ENCODE results near the gene XRCC6.
"Not testable (repeated sequence)": the region's sequence is repeated elsewhere in the genome, so short reads cannot be mapped to it uniquely, and the experiment has no call there.

Gene XRCC6

DNA sequence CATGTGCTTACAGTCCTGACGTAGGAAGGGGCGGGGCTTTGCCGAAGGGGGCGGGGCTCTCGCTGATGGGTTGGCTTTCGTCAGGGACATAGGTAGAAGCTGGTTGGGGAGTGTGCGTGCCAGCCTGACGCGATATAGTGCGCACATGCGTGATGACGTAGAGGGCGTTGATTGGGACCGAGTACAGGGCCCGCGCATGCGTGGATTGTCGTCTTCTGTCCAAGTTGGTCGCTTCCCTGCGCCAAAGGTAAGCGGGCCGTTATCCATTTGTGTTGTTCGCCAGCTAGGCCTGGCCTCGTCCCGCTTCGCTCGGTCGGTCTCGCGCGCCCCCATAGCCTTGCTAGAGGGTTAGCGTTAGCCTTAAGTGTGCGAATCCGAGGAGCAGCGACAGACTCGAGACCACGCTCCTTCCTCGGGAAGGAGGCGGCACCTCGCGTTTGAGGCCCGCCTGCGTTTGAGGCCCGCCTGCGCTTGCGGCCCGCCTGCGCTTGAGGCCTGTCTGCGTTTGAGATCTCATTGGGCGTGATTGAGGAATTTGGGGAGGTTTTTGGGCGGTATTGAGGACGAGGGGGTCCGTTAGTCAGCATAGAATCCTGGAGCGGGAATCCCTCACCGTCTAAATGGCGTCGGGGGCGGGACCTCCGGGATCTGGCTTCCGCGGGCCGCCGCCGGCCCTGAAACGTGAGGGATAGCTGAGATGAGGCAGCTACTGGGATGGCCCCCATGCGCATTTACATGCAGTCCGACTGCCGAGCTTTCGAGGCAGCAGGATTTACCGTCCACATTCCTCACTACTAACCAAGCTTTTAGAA is at the start of gene XRCC6:
Gene XRCC6, plus strand, starts transcription at position 197 of the 812 bp plus-strand sequence. CDS start 710 bp downstream, outside the sequence.
- peak; percentile 96 for DNase-seq (ENCODE audit: low spot score)

DNA sequence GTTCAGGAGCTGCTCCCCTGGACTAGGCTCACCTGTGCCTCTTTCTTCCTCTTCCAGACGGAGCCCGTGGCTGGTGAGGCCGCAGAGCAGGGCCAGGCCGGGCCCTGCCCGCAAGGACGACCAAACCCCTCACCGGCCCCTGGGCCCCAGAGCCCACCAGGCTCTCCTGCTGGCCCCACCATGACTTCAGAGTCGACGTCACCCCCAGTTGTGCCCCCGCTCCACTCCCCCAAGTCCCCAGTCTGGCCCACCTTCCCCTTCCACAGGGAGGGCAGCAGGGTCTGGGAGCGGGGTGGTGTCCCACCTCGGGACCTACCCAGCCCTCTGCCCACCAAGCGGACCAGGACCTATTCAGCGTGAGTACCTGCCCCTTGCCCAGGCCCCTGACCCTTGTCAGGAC is 49.3 kb upstream of the XRCC6 start:
- DNase-seq (ENCODE audit: low spot score): no peak

DNA sequence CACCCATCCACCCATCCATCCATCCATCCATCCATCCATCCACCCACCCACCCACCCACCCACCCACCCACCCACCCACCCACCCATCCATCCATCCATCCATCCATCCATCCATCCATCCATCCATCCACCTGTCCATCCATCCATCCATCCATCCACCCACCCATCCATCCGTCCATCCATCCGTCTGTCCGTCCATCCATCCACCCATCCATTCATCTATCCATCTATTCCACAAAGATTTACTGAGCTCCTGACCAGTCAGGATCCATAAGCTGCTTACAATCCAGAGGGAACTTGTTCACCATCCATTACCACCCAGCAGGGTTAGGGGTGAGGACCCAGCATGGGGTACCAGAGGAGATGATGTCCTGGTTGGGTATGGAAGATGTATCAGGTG is 48.8 kb upstream of the XRCC6 start:
- DNase-seq (ENCODE audit: low spot score): not testable (repeated sequence)

DNA sequence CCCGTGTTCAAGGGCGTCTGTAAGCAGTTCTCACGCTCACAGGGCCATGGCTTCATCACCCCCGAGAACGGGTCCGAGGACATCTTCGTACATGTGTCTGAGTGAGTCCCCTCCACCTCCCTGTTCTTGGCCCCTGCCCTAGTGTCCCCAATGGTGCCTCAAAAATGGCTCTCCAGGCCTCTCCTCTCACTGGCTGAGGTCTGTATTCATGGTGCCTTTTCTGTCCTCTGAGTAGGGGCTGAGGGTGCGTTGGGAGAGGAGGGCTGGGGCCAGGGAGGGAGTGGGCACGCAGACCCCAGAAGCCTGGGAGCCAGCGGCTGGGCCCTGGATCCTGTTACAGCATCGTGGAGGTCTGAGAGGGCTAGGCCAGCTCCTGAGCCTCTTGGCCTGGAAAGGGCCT is 47.4 kb upstream of the XRCC6 start:
- no peak for DNase-seq (ENCODE audit: low spot score)

DNA sequence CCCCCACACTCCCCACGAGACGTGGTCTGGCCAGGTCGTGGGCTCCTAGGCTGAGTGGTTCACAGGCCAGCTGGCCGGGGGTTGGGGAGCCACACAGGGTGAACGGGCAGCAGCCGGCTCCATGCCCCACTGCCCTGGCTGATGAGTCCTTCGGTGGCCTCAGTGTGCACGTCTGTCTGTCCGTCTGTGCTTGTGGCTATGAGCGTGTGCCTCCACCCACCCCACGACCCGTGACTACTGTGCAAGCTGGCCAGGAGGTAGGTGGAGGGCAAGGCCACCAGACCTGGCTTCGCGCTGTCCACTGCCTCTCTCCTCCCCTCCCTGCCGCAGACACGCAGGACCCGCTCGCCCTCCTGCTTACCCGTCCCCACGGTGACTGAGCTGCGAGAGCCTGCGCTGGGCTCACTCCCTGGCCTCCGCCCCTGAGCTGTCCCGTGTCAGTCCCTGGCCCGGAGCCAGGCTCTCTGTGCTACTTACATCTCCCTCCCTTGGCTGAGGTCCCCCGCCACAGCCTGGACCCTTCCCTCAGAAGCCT is 46.2 kb upstream of the XRCC6 start:
- DNase-seq (ENCODE audit: low spot score): no peak

DNA sequence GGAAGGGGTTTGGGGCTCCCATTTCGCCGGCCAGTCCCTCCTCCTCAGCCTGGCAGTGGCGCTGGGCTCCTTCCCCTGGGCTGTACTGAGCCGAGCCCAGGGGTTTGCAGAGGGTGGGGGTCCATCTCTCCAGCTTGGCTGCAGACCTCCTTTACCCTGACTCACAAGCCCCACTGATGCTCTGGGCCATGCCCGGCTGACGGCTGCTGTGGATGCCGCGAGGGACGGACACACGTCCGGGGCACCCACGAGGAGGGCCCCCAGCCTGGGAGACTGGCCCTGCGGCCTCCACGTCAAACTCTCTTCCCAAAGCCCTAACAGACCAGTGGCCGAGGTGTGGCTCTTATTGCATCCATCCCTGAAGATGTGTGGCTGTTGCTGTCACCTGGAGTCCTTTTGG is 45.6 kb upstream of the XRCC6 start:
- no peak for DNase-seq (ENCODE audit: low spot score)

DNA sequence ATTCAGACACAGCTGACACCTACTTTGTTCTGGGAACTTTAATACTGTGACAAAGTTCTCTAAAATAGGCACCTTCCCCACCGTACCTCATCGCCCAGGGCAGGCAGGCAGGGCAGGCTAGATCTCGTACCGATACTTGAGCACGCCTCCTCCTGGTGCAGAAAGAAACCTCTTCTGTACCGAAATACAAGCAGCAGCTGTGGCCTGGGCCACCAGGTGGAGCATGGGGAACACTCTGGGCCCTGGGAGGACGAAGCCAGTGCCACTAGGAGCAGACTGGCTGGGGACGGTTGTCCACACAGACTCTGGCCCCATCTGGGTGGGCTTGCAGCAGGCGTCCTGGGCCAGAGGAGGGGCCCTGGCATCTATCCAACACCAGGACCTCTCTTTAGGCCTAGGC is 44.2 kb upstream of the XRCC6 start:
- DNase-seq (ENCODE audit: low spot score): peak; percentile 80

DNA sequence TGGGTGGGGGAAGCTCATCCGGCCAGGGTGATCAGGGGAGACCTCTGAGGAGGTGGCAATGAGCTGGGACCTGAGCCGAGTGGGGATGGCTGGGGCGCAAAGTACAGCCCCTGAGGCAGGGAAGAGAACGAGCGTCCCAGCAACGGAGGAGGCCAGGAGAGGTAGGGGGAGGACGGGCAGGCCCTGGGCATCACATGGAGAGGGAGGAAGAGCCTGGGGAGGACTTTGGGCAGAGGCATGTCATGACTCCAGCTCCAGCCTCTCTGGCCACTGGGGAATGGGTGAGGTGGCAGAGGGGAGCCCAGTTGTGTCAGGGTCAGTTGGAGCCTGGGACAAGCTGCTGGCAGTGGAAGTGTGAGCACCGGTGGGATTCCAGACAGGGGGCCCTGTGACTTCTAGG is 43.0 kb upstream of the XRCC6 start:
- DNase-seq (ENCODE audit: low spot score): no peak

DNA sequence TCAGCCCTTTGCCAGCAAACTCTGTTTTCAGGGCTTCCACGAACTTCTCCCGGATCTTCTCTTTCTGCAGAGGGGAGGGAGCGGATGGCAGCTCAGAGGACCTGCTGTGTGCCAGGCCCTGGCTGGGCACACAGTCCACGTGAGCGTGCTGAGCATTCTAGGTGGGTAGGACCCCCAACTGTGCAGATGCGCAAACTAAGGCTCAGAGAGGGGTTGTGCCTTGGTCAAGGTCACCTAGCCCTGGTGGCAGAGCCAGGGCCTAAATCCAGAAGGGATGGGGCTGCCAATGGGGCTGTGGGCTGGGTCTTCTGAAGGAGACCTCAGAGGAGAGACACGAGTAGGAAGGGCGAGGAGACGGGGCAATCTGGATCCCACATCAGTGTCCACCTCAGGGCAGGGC is 42.3 kb upstream of the XRCC6 start:
- no peak for DNase-seq (ENCODE audit: low spot score)

DNA sequence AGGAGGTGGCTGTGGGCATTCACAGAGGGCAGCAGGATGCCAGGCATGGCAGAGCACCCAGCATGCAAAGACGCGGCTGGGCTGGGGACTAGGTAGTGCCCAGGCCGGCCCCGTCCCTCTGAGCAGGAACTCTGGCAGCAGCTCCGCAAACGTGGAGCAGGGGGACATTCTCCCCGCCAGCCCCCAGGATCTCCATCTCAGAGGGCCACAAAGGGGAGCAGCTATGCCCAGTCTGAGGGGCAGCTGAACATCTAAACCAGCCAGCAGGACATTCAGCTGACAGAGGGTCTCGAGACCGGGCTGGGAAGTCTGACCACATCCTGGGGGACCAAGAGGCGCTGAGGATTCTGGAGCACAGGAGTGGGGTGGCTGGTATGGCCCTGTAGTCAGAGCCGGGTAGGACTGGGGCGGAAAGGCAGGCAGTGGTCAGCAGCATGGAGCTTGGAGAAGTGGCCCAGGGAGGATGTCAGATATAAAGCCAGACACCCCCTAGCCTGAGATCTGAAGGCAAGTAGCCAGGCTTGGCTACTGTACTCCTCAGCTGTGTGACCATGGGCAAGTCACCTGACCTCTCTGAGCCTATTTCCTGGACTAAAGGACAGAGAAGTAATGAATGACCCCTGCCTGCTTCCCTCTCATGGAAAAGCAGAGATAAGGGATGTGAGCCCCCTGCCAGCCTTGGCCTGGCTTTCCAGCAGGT is 41.6 kb upstream of the XRCC6 start:
- DNase-seq (ENCODE audit: low spot score): no peak

DNA sequence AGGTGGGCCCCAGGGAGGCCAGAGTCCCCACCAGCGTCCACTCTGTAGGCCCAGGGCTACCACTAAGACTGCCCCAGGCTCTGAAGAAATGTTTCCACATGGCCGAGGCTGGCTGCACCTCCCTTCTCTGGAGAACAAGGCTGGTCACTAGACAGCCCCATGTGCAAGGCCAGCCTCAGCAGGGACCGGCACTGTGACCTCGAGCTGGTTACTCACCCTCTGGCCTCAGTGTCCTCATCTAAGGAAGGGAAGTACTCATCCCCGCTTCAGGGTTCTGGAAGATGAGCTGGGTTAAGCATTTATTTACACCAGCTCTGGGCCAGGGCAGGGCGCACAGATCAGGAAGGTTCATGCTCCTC is 41.1 kb upstream of the XRCC6 start:
- DNase-seq (ENCODE audit: low spot score): no peak

DNA sequence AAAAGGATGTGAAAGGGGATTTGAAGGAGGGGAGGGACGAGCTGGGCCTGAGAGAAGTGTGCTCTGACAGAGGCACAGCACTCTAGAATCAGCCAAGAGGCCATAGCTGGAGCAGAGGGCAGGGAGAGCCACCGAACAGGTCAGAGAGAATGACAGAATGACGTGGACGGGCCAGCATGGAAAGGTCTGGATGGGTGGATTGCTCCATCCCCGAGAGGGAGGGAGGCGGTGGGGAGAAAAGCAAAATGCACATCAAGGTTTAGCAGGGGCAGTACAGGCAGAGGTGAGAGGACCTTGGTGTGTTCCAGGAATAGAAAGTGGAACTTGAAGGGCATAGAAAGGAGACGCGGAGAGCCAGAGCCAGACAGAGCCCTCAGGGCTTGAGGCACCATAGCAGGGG is 38.4 kb upstream of the XRCC6 start:
- DNase-seq (ENCODE audit: low spot score): no peak

DNA sequence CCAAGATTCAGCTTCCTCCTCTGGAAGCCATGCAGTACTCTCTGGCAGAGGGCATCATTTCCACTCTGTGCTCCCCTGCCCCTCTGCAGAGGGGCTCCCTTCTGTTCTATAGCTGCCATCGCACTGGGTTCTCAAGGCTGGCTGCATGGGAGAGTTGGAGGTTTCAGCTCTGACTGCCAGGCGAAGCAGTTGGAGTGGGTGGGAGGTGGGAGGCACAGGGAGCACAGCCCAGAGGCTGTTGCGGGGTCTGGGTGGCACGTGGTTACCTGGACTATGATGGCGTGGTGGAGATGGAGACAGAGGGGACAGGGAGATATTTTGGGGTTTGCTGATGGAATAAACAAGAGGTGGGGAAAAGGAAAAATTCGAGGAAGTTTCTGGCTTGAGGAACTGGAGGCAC is 36.2 kb upstream of the XRCC6 start:
- no peak for DNase-seq (ENCODE audit: low spot score)

DNA sequence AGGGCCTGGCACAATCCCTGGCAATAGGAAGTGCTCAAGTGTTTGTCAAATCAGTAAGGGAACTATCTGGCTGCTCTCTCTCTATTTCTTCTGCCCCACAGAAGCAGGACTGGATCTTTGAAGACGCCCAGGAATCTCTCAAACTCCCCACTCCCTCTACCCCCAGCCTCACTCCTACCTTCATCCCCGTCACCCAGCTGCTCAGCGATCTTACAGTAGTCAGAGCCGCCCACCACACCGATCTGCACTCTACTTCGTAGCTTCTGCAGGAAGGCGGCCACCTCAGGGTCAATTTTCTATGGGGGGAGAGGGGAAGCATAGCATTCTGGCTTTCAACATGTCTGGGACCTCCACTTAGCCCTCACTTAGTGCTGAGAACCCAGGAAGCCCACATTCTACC is 35.2 kb upstream of the XRCC6 start:
- no peak for DNase-seq (ENCODE audit: low spot score)

DNA sequence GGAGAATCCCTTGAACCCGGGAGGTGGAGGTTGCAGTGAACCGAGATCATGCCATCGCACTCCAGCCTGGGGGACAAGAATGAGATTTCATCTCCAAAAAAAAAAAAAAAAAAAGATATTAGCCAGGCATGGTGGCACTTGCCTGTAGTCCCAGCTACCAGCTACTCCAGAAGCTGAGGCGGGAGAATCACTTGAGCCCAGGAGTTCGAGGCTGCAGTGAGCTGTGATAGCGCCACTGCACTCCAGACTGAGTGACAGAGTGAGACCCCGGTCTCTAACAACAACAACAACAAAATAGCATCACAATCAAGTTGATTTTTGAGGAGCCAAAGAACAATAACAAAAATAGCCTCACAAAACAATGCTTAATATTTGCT is 33.8 kb upstream of the XRCC6 start:
- no peak for DNase-seq (ENCODE audit: low spot score)

DNA sequence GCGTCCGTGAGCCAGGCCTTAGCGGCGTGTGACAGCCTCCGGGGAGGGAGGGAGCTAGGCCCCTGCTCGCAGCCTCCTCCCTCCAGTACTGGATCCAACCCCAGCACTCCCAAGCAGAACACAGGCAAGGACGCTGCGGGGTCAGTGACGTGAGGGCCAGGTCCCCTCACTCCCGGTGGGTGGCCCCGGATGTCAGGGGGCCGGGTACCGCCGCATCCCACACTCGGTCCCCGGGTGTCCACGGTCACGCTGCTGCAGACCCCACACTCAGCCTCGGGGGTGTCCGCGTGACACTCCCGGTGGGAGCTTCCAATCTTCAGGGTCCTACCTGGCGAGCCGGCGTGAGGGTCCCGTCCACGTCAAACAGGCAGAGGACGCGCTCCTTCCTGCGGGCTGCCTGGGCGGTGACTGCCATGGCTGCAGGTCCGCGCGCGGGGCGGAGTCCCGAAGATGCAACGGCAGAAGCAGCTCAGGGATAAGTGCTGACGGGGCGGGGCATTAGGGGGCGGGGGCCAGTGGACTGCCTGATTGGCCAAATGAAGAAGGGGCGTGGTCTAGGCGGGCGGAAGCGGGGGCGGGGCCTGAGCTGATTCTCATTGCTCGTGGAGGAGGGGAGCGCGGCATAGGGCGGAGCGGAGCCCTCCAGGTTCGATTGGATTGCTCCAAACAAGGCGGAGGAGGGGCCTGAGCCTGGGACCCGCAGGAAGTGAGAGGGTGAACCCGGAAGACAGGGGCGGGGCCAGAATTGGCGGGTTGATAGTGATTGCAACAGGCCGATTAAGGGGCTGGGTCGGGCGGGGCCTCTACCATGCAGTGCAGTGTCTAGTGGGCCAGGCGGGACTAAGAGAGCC is 31.5 kb upstream of the XRCC6 start, which contains the start of gene PMM1:
Gene PMM1, minus strand, starts transcription at position 450 of the 851 bp plus-strand sequence. Its CDS starts 35 bp downstream, at position 415.
- DNase-seq (ENCODE audit: low spot score): peak; percentile 98

DNA sequence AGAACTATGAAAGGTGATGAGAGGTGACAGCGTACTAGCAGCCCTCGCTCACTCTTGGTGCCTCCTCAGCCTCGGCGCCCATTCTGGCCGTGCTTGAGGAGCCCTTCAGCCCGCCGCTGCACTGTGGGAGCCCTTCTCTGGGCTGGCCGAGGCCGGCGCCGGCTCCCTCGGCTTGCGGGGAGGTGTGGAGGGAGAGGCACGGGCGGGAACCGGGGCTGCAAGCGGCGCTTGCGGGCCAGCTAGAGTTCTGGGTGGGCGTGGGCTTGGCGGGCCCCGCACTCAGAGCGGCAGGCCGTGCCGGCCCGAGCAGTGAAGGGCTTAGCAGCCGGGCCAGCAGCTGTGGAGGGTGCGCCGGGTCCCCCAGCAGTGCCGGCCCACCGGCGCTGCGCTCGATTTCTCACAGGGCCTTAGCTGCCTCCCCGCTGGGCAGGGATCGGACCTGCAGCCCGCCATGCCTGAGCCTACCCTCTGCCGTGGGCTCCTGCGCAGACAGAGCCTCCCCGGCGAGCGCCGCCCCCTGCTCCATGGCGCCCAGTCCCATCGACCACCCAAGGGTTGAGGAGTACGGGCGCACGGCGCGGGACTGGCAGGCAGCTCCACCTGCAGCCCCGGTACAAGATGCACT is 27.6 kb upstream of the XRCC6 start:
- not testable (repeated sequence) for DNase-seq (ENCODE audit: low spot score)

DNA sequence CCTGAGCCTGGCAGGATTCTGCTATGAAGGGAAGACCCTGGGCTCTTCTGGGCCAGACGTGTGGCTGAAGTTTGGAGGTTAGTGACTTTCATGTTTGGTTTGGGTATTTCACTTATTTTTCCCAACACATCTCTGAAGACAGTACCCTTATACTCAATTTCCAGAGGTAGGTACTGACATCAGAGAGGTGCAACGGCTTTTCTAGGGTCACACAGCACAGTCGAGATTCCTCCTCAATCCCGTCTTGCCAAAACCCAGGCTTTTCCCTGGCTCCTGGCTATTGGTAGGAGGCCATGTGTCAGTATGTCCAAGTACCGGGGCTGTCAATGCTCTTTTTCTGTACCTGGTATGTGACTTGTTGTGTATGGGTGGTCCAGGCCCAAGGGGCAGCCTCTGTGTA is 25.4 kb upstream of the XRCC6 start:
- DNase-seq (ENCODE audit: low spot score): no peak

DNA sequence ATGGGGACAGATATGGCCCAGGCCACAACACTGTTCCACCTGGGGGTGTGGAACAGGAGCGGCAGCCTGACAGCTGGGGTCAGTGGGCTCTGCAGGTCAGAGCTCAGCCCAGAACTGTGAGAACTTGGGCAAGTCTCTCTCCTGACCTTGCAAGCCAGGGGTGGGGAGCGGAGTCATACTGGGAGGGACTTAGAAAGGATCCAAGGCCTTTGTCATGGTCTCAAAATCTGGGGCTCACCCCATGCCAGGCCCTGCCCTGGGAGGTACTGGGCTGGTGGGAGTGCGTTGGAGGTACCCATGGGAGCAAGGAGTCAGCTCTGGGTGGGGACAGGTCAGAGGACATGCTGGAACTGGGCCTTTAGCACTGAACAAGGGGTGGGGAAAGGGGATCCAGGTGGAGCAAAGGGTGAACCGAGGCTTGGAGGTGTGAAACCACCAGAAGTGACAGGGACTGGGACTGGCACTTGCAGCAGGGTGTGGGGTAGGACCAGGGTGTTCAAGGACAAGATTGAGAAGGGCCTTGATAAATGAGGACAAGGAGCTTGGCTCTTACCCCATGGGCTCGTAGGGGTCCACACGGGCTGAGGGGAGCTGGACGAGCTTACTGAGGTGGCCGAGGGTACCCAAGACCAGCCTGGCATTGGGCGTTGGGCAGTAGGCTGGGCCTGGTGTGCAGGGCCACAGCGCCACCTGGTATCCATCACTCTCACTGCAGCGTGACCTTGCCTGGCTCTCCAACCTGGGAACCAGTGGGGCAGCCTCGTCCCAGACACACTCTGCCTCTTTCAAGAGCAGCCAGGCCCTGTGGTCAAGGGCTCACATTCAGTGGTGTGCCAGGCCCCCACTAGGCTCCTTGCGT is 24.1 kb upstream of the XRCC6 start:
- DNase-seq (ENCODE audit: low spot score): peak; percentile 66

DNA sequence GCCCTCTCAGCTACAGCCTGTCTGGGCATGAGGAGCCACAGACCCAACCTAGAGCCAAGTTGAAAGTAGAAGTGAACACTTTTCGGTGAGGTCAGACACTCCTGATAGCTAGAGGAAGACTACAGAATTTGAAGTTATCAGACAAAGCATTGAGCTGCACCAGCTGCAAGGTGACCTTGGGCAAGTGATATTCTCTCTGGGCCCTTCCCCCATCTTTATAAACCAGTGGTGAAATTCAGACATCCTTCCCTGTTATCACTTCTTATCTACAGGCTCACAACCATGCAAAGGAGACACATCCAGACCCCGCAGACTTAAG is 23.5 kb upstream of the XRCC6 start:
- no peak for DNase-seq (ENCODE audit: low spot score)

DNA sequence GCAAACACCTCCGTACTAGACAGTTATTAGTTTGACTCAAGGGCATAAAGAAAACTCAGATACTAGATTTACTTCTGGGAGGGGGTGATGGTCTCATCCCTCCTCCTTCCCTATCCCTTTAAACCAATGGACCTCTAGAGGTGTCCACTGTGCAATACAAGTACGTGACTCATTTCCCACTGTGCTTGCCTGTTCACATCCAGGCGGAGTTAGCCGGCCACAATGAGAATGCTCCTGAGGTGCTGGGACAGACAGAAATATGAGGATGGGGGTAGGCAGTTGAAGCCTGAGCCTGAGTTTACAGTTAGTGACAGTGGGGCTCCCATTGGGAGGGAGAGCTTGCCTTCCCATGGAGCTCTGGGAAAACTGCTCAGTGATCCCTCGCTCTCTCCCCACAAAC is 23.0 kb upstream of the XRCC6 start:
- no peak for DNase-seq (ENCODE audit: low spot score)
